Kidney (tissue), 14 donors: ENCODE data around the gene SEZ6L2. TPM values are rescaled to one million over a fixed set of nuclear protein-coding genes. Genes with fewer than 3 reads are reported as not detected.

ENCODE experiments used
- DNase-seq, 5 donors: peaks; one replicate each; pipeline ENCODE4 v3.0.0-alpha.2; 2013 to 2020
- FAIRE-seq: peaks from 2 replicates; lab custom pipeline; 2012; peaks lifted over from hg19 to GRCh38; lab: Jason Lieb, UNC
- H3K27ac ChIP-seq, 2 donors: one replicate each; pipeline ENCODE4 v1.7.0; 2013; ENCODE audit warnings: low read depth in 2 of 2, low read length in 2 of 2, inconsistent platforms in 1 of 2
- H3K27me3 ChIP-seq: one replicate; pipeline ENCODE4 v1.7.1; 2013; ENCODE audit warnings: low read length, inconsistent platforms; ENCODE audit not compliant: control insufficient read depth, insufficient read depth
- H3K36me3 ChIP-seq, 3 donors: one replicate each; pipeline versions ENCODE4 v1.7.0 to v1.7.1; 2013; ENCODE audit warnings: low read length in 3 of 3, control low read depth in 1 of 3, inconsistent platforms in 1 of 3; ENCODE audit not compliant: insufficient read depth in 3 of 3, control insufficient read depth in 2 of 3
- H3K4me1 ChIP-seq, 3 donors: one replicate each; pipeline versions ENCODE4 v1.7.0 to v1.7.1; 2013; ENCODE audit warnings: low read length in 3 of 3, inconsistent platforms in 1 of 3, low read depth in 1 of 3; ENCODE audit not compliant: control insufficient read depth in 2 of 3, insufficient read depth in 2 of 3
- H3K4me3 ChIP-seq, 3 donors: one replicate each; pipeline versions ENCODE4 v1.7.0 to v1.8.1; 2013; ENCODE audit warnings: low read length in 3 of 3, control low read depth in 1 of 3, inconsistent platforms in 1 of 3
- H3K9ac ChIP-seq, 3 donors: one replicate each; pipeline versions ENCODE4 v1.7.0 to v1.7.1; 2013; ENCODE audit warnings: low read length in 3 of 3, control low read depth in 1 of 3, inconsistent platforms in 1 of 3
- H3K9me3 ChIP-seq, 3 donors: one replicate each; pipeline versions ENCODE4 v1.7.0 to v1.7.1; 2013; ENCODE audit warnings: low read length in 3 of 3, control low read depth in 1 of 3, inconsistent platforms in 1 of 3; ENCODE audit not compliant: control insufficient read depth in 2 of 3, insufficient read depth in 1 of 3
- intact Hi-C: fragments of 100-400 bp; cut with DNase I; formaldehyde crosslinking; loops from one replicate; pipeline ENCODE4 v1.11.1; 2022
- polyA plus RNA-seq: library from polyadenylated mRNA; stranded (reverse); fragments of 350-450 nt; fragmentation: Illumina TruSeq; extraction: RNeasy Lipid Tissue Mini Kit (QIAGEN cat#74804); gene quantifications from one replicate; pipeline ENCODE4 v1.2.3, GENCODE V29; 2014; ENCODE audit warnings: low read depth, low replicate concordance; ENCODE audit not compliant: insufficient read depth
- total RNA-seq: library from RNA; stranded (reverse); fragmentation: NEBNext Ultra II Directional; extraction: Animal tissue kit (Norgen Biotek cat#: 25700); gene quantifications from one replicate; pipeline ENCODE4 v1.2.1, GENCODE V29; 2021
- TF ChIP-seq, protein P1 (sequence below): IDR thresholded peaks from 3 replicates; pipeline ENCODE4 v1.5.1; 2012; ENCODE audit warnings: mild to moderate bottlenecking, moderate library complexity, borderline replicate concordance; ENCODE audit not compliant: insufficient read depth; ENCODE audit errors: extremely low read depth
- donor health status: control.
- donor health status: control.
- donor health status: control.
- donor health status: control.
- donor health status: control.
- donor health status: DM: yes; HTN: yes; CAD: no.
- donor health status: Normal renal cell carcinoma (clear cell type).

The SEZ6L2 gene
- total and polyA plus RNA-seq, 2 donors from 2014 or later = 9.1 to 32.4 TPM

DNA sequence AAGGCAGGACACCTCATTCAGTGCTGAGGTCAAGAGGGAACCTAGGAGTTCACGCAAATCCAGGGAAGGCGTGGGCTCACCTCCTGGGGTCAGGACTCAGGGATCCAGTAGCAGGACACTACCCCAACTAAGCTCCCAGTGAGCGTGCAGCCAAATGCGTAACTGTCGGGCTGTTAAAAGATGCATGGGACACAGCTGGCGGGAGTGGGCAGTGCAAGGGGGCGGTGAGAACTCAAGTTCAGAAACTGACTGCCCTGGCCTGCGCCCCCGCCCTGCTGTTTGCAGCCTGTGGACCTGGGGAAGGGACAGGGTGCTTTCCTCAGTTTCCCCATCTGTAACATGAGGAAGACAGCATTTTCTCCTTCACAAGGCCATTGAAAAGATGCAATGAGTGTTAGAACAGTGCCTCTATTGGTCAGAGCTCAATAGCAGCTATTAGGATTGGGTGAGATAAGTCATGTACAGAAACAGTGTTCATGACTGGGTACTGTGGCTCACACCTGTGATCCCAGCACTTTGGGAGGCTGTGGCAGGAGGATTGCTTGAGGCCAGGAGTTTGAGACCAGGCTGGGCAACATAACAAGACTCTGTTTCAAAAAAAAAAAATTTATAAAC lies 56.5 kb downstream of the SEZ6L2 start:
- no peaks in the 10 kb centered on the region for H3K27me3 ChIP-seq
- H3K4me1 ChIP-seq = no peaks in the 10 kb centered on the region
- no peaks in the 10 kb centered on the region for H3K9me3 ChIP-seq
- intact Hi-C loops = no loop called here
- H3K4me3 ChIP-seq = no peak overlapping the region
- no peak for FAIRE-seq
- no peak overlapping the region for H3K27ac ChIP-seq
- H3K9ac ChIP-seq = no peak overlapping the region
- H3K36me3 ChIP-seq = peaks cover 0 to 64% (median 40%) of the 10 kb centered on the region in 3 donors
- no peak for DNase-seq
- TF ChIP-seq, protein P1, sequence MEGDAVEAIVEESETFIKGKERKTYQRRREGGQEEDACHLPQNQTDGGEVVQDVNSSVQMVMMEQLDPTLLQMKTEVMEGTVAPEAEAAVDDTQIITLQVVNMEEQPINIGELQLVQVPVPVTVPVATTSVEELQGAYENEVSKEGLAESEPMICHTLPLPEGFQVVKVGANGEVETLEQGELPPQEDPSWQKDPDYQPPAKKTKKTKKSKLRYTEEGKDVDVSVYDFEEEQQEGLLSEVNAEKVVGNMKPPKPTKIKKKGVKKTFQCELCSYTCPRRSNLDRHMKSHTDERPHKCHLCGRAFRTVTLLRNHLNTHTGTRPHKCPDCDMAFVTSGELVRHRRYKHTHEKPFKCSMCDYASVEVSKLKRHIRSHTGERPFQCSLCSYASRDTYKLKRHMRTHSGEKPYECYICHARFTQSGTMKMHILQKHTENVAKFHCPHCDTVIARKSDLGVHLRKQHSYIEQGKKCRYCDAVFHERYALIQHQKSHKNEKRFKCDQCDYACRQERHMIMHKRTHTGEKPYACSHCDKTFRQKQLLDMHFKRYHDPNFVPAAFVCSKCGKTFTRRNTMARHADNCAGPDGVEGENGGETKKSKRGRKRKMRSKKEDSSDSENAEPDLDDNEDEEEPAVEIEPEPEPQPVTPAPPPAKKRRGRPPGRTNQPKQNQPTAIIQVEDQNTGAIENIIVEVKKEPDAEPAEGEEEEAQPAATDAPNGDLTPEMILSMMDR = no peak

- Histone ChIP-seq H3K36me3 (peaks cover 0 to 67% (median 40%) of the 10 kb centered on the region in 3 donors), H3K9me3 (no peaks in the 10 kb centered on the region), H3K9ac (no peak overlapping the region), H3K27me3 (no peaks in the 10 kb centered on the region), H3K27ac (no peak overlapping the region), H3K4me1 (no peaks in the 10 kb centered on the region), H3K4me3 (no peak overlapping the region)
- DNase-seq (no peak), FAIRE-seq (no peak)
- TF ChIP-seq, protein P1 = no peak
- intact Hi-C loops = no loop called here
These were observed 57.7 kb downstream of the SEZ6L2 start for GRCh38 chr16:29841631-29842030.

DNA sequence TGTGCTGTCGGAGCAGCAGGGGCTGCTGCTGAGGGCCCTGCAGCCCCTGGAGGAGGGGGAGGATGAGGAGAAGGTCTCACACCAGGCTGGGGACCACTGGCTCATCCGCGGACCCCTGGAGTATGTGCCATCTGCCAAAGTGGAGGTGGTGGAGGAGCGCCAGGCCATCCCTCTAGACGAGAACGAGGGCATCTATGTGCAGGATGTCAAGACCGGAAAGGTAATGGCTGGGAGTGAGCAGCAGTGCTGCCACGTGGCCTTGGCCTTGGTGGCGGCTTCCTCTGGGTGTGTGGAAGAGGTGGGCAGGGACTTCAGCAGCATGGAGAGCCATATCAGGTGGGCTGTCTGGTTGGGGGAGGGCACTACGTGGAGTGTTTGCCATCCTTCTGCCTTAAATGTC lies 59.1 kb downstream of the SEZ6L2 start:
- no peak for FAIRE-seq
- no peaks in the 10 kb centered on the region for H3K27me3 ChIP-seq
- H3K9ac ChIP-seq = no peak overlapping the region
- no peaks in the 10 kb centered on the region for H3K9me3 ChIP-seq
- no peak overlapping the region for H3K4me3 ChIP-seq
- peaks cover 0 to 59% (median 31%) of the 10 kb centered on the region in 3 donors for H3K36me3 ChIP-seq
- DNase-seq = no peak
- intact Hi-C loops = no loop called here
- no peak overlapping the region for H3K27ac ChIP-seq
- TF ChIP-seq, protein P1 = no peak
- no peaks in the 10 kb centered on the region for H3K4me1 ChIP-seq
